Sigmoid colon (tissue), 3 donors: ENCODE results near the gene LARGE1.

Experiments
- POLR2A ChIP-seq, 2 donors: fragments of 450-650 bp; IDR thresholded peaks; one replicate each; pipeline ENCODE4 v1.6.1; 2016; ENCODE audit warnings: antibody characterized with exemption in 2 of 2, mild to moderate bottlenecking in 2 of 2, moderate library complexity in 2 of 2
- TF ChIP-seq, protein P1 (sequence below), 4 experiments: fragments of 450-650 bp in 3 of 4; fragments of 200-600 bp in 1 of 4; IDR thresholded peaks; one replicate each; pipeline ENCODE4 v1.5.1; 2016 to 2019; ENCODE audit warnings: antibody characterized with exemption in 4 of 4, mild to moderate bottlenecking in 3 of 4, moderate library complexity in 2 of 4

DNA sequence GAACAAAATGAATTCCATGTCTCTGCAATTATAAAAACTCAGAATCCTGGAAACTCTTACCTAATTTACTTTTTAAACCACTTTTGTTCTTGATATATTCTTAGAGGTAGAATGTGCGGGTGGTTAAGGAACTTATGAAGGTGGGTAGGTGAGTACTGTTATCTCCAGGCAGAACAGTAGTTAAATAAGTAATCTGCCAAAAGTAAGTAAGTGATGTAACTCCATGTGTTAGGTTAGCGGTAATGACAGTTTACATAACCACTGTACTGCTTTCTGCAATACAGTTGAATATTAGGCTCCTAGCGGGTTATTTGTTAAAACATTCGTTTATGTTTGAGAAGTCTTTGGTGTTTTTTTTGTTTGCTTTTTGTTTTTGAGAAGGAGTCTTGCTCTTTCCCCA is 7.1 kb downstream of the LARGE1 start:
- TF ChIP-seq, protein P1, sequence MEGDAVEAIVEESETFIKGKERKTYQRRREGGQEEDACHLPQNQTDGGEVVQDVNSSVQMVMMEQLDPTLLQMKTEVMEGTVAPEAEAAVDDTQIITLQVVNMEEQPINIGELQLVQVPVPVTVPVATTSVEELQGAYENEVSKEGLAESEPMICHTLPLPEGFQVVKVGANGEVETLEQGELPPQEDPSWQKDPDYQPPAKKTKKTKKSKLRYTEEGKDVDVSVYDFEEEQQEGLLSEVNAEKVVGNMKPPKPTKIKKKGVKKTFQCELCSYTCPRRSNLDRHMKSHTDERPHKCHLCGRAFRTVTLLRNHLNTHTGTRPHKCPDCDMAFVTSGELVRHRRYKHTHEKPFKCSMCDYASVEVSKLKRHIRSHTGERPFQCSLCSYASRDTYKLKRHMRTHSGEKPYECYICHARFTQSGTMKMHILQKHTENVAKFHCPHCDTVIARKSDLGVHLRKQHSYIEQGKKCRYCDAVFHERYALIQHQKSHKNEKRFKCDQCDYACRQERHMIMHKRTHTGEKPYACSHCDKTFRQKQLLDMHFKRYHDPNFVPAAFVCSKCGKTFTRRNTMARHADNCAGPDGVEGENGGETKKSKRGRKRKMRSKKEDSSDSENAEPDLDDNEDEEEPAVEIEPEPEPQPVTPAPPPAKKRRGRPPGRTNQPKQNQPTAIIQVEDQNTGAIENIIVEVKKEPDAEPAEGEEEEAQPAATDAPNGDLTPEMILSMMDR (IDR thresholded peaks at IDR 0.05), result no peak
- TF ChIP-seq POLR2A (IDR thresholded peaks at IDR 0.05), result no peak
